ENCODE results near the gene GFI1B.

- no peak for TF ChIP-seq CTCF (IDR thresholded peaks at IDR 0.05)
- TF ChIP-seq POLR2A (IDR thresholded peaks at IDR 0.05): no peak
Observed at GRCh38 chr9:132961002-132961401, 17.5 kb upstream of the GFI1B start.
